Suprapubic skin (tissue), 3 donors: ENCODE measurements around the gene PRKN.

Source experiments
- CTCF ChIP-seq, 2 donors: fragments of 200-600 bp in 1 of 2; fragments of 450-650 bp in 1 of 2; sonication (generic) in 1 of 2; IDR thresholded peaks; one replicate each; pipeline ENCODE4 v1.5.1; 2016 to 2019; ENCODE audit warnings: antibody characterized with exemption in 2 of 2, mild to moderate bottlenecking in 1 of 2, moderate library complexity in 1 of 2
- EP300 ChIP-seq: sonication (generic); formaldehyde crosslinking; IDR thresholded peaks from one replicate; pipeline ENCODE4 v1.6.1; 2017; ENCODE audit warnings: antibody characterized with exemption
- POLR2A ChIP-seq, 2 donors: fragments of 450-650 bp; IDR thresholded peaks; one replicate each; pipeline ENCODE4 v1.6.1; 2017; ENCODE audit warnings: antibody characterized with exemption in 2 of 2, mild to moderate bottlenecking in 2 of 2, moderate library complexity in 2 of 2

- TF ChIP-seq CTCF (IDR thresholded peaks at IDR 0.05) (no peak), EP300 (no peak), POLR2A (IDR thresholded peaks at IDR 0.05) (no peak)
These were observed 773.5 kb downstream of the PRKN start for GRCh38 chr6:161954077-161954476.
